ENCODE results near the gene TMEM181.
"Not testable (repeated sequence)": the region's sequence is repeated elsewhere in the genome, so short reads cannot be mapped to it uniquely, and the experiment has no call there.

TMEM181 gene

DNA sequence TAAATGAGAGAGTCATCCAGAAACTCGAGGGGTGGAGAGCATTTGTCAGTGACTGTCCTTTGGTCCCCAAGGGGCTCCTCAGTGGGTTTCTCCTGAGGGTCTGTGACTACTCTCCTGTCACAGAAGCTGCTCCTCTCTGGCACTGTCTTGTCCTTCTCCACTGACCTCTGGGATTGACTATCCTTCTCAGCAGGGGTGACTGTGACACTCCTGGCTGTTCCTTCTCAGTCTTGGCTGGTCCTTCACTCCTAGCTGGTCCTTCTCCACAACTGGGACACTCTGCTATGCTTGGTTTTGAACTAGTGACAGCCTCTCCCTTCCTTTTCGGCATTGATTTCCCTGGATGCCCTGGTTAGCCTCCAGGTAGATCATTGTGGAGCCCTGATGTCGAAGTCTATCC, 51.1 kb downstream of the TMEM181 start:
- Mint-ChIP-seq H3K4me3 (no peak overlapping the region), H3K27ac (no peak overlapping the region), H3K27me3 (ENCODE audit: low read depth, poor library complexity) (no peaks in the 10 kb centered on the region), H3K9me3 (peaks cover 16% of the 10 kb centered on the region), H3K36me3 (ENCODE audit: low read depth) (peaks cover 54% of the 10 kb centered on the region), H3K4me1 (peaks cover 12% of the 10 kb centered on the region)
- TF ChIP-seq, protein P1, sequence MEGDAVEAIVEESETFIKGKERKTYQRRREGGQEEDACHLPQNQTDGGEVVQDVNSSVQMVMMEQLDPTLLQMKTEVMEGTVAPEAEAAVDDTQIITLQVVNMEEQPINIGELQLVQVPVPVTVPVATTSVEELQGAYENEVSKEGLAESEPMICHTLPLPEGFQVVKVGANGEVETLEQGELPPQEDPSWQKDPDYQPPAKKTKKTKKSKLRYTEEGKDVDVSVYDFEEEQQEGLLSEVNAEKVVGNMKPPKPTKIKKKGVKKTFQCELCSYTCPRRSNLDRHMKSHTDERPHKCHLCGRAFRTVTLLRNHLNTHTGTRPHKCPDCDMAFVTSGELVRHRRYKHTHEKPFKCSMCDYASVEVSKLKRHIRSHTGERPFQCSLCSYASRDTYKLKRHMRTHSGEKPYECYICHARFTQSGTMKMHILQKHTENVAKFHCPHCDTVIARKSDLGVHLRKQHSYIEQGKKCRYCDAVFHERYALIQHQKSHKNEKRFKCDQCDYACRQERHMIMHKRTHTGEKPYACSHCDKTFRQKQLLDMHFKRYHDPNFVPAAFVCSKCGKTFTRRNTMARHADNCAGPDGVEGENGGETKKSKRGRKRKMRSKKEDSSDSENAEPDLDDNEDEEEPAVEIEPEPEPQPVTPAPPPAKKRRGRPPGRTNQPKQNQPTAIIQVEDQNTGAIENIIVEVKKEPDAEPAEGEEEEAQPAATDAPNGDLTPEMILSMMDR (IDR thresholded peaks at IDR 0.05): no peak
- DNase-seq: no peak

DNA sequence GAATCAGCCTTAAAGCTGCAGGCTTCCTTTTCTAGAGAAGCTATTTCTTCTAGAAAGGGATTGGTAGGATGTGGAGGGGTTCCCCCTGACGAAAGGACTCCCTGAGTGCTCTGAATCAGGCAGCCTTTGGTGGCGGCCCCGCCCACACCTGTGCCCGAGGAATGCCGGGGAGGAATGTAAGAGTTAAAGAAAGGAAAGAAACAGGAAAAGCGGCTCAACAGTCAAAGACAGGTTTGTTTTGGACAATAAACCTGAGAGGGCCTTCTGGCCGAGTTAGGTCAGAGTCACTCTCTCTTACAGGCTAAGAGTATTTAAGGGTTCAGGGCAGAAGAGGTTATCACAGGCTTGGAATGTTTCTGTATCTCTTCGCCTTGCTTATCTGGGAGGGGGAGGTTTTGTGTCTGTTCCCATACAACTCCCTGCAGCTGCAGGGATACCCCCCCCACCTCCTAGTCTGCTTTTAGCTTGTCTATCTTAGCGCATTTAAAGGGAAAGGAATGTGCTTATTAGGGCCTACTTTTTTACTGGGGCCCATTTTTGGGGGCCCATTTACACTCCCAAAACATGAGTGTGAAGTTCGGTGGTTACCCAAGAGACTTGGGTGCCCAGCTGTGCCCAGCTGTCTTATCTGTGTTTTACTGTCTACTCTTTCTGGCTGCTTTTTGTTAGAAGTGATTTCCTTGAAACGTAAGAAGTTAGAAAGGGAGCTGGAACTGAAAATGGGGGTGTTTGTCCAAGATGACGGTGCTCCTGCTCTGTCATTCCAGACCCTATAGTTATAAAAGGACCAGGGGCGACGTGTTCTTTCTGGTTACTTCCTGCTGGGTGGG, 51.9 kb downstream of the TMEM181 start:
- no peak for DNase-seq
- Mint-ChIP-seq H3K36me3 (ENCODE audit: low read depth) (peaks cover 61% of the 10 kb centered on the region), H3K27ac (peak overlapping the region; percentile 69), H3K9me3 (peaks cover 23% of the 10 kb centered on the region), H3K27me3 (ENCODE audit: low read depth, poor library complexity) (no peaks in the 10 kb centered on the region), H3K4me3 (no peak overlapping the region), H3K4me1 (peaks cover 12% of the 10 kb centered on the region)
- TF ChIP-seq, protein P1 (IDR thresholded peaks at IDR 0.05): no peak

DNA sequence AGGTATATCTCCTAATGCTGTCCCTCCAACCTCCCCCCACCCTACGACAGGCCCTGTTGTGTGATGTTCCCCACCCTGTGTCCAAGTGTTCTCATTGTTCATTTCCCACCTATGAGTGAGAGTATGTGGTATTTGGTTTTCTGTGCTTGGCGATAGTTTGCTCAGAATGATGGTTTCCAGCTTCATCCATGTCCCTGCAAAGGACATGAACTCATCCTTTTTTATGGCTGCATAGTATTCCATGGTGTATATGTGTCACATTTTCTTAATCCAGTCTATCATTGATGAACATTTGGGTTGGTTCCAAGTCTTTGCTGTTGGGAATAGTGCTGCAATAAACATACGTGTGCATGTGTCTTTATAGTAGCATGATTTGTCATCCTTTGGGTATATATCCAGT, 54.7 kb downstream of the TMEM181 start:
- peaks cover 47% of the 10 kb centered on the region for H3K9me3 Mint-ChIP-seq
- not testable (repeated sequence) for DNase-seq; H3K27me3 Mint-ChIP-seq (ENCODE audit: low read depth, poor library complexity); H3K27ac Mint-ChIP-seq; H3K4me3 Mint-ChIP-seq
- H3K4me1 Mint-ChIP-seq: peaks cover 12% of the 10 kb centered on the region
- peaks cover 78% of the 10 kb centered on the region for H3K36me3 Mint-ChIP-seq (ENCODE audit: low read depth)

DNA sequence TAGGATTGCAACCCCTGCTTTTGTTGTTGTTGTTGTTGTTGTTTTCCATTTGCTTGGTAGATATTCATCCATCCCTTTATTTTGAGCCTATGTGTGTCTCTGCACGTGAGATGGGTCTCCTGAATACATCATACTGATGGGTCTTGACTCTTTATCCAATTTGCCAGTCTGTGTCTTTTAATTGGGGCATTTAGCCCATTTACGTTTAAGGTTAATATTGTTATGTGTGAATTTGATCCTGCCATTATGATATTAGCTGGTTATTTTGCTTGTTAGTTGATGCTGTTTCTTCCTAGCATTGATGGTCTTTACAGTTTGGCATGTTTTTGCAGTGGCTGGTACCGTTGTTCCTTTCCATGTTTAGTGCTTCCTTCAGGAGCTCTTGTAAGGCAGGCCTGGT, 58.4 kb downstream of the TMEM181 start:
- DNase-seq; H3K4me1 Mint-ChIP-seq; H3K27ac Mint-ChIP-seq; H3K27me3 Mint-ChIP-seq (ENCODE audit: low read depth, poor library complexity); H3K4me3 Mint-ChIP-seq: not testable (repeated sequence)
- Mint-ChIP-seq H3K9me3 (peaks cover 47% of the 10 kb centered on the region), H3K36me3 (ENCODE audit: low read depth) (peaks cover 98% of the 10 kb centered on the region)

DNA sequence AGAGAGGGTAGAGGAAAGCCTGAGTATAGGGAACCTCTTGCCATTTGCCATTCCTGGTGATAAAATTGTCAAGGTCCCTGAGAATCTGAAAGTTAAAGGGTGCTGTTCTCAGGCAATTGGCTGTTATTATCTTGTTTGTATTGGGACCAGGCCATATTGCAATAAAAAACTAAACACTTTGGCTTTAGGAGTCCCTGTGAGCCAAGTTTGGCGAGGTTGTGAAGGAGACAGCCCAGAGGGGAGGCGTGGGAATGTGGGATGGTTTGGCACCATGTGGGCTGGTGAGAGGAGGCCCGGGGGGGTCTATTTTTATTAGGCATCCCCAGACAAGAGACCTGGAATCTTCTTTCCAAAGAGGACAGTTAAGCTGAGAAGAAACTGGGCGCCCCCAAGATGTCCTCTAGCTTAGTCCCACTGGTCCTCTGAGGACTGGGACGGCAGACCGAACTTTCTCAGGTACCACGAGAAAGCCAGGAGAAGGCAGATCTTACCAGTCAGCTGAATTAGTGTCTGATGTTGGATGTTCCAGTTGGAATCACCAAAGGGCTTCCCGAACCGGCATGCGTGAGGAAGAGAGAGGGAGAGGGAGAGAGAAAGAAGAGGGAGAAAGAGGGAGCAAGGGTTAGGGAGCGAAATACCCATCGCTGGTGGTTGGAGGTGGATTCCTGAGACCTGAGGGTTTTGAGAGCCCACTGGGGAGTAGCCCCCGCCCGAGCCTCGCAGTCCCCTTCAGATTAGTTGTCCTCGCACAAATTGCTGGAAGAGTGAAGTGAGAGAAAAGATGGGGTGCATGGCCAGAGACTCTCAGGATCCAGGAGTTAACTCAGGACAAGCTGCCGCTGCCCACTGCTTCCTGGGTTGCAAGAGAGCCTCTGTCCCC, 60.3 kb downstream of the TMEM181 start:
- peaks cover 16% of the 10 kb centered on the region for H3K4me1 Mint-ChIP-seq
- peaks cover 88% of the 10 kb centered on the region for H3K36me3 Mint-ChIP-seq (ENCODE audit: low read depth)
- H3K4me3 Mint-ChIP-seq: no peak overlapping the region
- H3K9me3 Mint-ChIP-seq: peaks cover 38% of the 10 kb centered on the region
- peak overlapping the region; percentile 42 for H3K27ac Mint-ChIP-seq
- TF ChIP-seq, protein P1 (IDR thresholded peaks at IDR 0.05): no peak
- H3K27me3 Mint-ChIP-seq (ENCODE audit: low read depth, poor library complexity): no peaks in the 10 kb centered on the region
- no peak for DNase-seq

DNA sequence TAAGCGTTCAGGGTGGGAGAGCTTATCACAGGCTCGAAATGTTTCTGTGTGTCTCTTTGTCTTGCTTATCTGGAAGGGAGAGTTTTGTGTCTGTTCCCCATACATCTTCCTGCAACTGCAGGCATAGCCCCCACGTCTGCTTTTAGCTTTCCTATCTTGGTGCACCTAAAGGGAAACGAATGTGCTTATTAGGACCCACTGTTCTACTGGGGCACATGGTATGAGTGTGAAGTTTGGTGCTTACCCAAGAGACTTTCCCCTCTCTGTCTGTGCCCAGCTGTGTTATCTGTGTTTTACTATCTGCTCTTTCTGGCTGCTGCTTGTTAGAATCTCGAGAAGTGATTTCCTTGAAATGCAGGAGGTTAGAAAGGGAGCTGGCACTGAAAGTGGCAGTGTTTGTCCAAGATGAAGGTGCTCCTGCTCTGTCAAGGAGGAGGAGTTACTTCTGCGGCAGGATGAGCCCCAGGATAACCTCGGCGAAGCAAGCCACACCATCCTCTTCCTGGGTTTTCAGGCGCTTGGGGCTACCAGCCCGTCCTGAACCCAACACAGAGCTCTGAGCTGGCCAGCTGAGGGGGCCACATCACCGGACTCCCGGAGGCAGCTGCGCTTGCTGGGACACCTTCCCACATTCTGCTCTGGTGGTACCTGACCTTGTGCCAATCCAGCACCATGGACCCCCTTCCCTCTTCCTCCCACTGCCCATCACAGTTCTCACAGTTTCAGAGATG, 61.2 kb downstream of the TMEM181 start:
- H3K4me1 Mint-ChIP-seq: peaks cover 23% of the 10 kb centered on the region
- H3K27ac Mint-ChIP-seq: peak overlapping the region; percentile 72
- peaks cover 30% of the 10 kb centered on the region for H3K9me3 Mint-ChIP-seq
- H3K27me3 Mint-ChIP-seq (ENCODE audit: low read depth, poor library complexity): no peaks in the 10 kb centered on the region
- TF ChIP-seq, protein P1 (IDR thresholded peaks at IDR 0.05): no peak
- H3K4me3 Mint-ChIP-seq: no peak overlapping the region
- DNase-seq: no peak
- peaks cover 86% of the 10 kb centered on the region for H3K36me3 Mint-ChIP-seq (ENCODE audit: low read depth)

Measured in nephron progenitor cell (in vitro differentiated cells).